Measurements from ENCODE around the gene GRB2.
A peak's percentile ranks its signal among the peaks of the same experiment; 100 is the strongest.

DNA sequence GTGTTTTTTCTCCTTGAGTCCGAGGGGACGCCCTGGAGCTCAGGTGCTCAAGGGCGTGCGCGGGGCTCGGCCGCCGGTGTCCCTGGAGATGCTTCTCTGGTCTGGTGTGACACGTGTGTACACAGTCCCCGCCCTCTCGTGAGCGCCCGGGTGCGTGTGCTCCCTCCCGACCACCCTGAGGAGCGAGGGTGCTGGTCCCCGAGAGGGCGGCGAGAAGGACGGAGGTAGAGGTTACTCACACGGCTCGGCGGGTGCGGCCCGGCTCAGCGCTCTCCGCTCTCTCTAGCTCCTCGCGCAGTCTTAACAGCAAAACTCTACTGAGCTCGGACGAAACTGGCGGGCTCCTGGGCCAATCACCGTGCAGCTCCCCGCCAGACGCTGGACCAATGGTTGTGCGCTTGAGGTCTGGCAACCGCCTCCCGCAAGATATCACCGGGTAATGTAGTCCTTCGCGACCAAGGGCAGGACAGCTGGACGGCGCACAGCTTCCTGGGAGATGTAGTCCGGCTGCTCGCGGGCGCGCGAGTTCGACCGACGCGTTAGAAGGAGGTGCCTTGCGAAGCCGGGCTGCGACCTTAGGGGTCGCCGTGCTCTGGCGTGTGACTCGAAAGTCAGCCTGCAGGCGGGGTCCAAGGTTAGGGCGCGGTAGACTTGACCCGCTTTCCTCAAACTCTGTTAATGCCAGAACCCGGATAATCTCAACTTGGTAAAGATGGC is 116.2 kb downstream of the GRB2 start, which contains the start of gene SLC25A19:
- peak; percentile 82 for TF ChIP-seq YY1 (IDR thresholded peaks at IDR 0.05; ENCODE audit: low read depth)
- TF ChIP-seq REST (IDR thresholded peaks at IDR 0.05; ENCODE audit: low read depth) = no peak
- TF ChIP-seq RAD21 (IDR thresholded peaks at IDR 0.05; ENCODE audit: low read depth) = peak; percentile 14; the same call in 1 of the 2 replicates
- TF ChIP-seq EGR1 (IDR thresholded peaks at IDR 0.05) = 0 out of 2 replicates have a peak, but pooled peaks have one; percentile 19
- peak; percentile 58 for TF ChIP-seq USF1 (IDR thresholded peaks at IDR 0.05)
- TF ChIP-seq TAF1 (IDR thresholded peaks at IDR 0.05; ENCODE audit: low read depth) = peak; percentile 87
- no peak for TF ChIP-seq EP300 (IDR thresholded peaks at IDR 0.05; ENCODE audit: borderline replicate concordance)
